ENCODE data around the gene MAST2. TPM values are rescaled to one million over a fixed set of nuclear protein-coding genes. Genes with fewer than 3 reads are reported as not detected.
"Not testable (repeated sequence)": the region's sequence is repeated elsewhere in the genome, so short reads cannot be mapped to it uniquely, and the experiment has no call there.

MAST2 gene
- total RNA-seq, 1 experiment from 2014 or later, result 18.4 TPM

GRCh38 chr1:45857755-45858492, 54.5 kb downstream of the MAST2 start:
- DNase-seq (ENCODE audit: low spot score), result not testable (repeated sequence)

DNA sequence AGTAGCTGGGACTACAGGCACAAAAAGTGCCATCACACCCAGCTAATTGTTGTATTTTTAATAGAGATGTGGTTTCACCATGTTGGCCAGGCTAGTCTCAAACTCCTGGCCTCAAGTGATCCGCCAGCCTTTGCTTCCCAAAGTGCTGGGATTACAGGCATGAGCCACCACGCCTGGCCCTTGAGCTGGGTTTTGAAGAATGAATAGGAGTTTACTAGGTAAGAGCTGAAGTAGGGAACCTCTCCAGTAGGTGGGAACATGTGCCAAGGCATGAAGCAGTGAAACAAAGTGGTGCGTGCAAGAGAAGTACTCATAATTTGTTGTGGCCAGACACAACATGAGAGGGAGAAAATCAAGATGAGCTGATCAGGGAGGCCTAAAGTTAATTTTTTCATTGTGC, 55.8 kb downstream of the MAST2 start:
- DNase-seq (ENCODE audit: low spot score), result no peak

DNA sequence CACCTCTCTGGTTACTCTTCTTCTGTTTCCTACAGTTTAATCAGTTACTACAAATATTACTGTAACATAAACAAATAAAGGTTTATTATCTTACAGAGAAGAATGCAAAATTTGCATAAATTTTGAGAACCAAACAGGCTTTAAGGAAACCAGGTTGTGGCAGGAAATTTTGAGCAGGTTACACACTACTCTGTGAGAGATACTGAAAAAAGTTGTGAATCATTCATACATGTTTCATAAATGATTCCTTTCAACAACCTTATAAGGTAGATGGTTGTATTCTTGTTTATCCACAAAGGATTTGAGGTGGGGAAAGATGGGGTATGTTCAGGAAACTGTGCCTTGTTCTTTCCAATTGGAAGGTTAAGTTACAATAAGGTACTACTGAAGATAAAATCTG, 58.6 kb downstream of the MAST2 start:
- no peak for DNase-seq (ENCODE audit: low spot score)

DNA sequence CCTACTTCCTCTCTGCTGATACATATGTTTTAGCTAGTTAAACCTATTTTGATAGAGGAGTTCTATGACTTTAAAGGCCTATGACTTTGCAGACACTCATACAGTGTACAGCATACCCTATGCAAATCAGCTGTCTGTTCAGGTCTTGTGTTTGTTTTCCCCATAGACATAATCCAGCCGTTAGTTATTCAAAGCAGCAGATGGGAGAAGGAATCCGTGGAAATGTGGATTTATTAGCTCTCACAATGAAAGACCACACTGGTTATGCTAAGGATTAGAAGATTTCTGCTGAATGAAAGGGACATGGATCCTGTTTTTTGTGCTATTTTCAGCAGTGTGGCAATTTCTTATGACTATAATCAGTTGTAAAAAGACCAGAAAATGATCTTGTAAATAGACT, 59.8 kb downstream of the MAST2 start:
- no peak for DNase-seq (ENCODE audit: low spot score)

GRCh38 chr1:45864167-45865106, 61.0 kb downstream of the MAST2 start:
- peak; percentile 21 for DNase-seq (ENCODE audit: low spot score)

- DNase-seq (ENCODE audit: low spot score), result no peak
These were observed 64.4 kb downstream of the MAST2 start for GRCh38 chr1:45867697-45868348.

DNA sequence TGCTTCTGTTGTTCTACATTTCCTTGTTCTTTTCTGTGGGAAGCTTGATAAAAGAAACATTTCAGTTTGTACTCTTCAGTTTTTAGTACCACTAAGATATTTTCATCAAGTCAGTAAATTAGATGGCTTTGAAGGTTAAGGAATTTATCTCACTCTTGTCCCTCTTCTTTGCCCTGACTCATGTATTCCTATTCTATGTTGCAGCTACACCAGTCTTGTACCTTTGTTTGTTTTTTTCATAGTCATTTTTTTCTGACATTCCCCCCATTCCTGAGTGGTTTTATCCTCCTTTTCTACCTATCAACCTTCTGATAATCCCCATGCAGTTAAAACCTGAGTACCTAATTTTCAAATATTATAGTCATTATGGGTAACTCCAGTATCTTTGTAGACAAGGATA, 65.4 kb downstream of the MAST2 start:
- DNase-seq (ENCODE audit: low spot score), result no peak

DNA sequence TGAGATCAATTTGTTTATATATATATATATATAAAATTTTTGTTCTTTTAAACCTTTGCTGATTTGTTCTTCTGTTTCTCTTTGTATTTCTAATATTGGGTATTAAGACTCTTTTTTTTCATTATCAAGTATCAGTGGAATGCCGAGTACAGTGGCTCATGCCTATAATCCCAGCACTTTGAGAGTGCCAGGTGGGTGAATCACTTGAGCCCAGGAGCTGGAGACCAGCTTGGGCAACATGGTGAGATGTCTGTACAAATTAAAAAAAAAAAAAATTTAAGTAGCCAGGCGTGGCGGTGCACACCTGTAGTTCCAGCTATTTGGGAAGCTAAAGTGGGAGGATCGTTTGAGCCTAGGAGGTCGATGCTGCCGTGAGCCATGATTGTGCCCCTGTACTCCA, 67.1 kb downstream of the MAST2 start:
- peak; percentile 18 for DNase-seq (ENCODE audit: low spot score)

- peak; percentile 93 for DNase-seq (ENCODE audit: low spot score)
These were observed 68.9 kb downstream of the MAST2 start for GRCh38 chr1:45872173-45872801.

DNA sequence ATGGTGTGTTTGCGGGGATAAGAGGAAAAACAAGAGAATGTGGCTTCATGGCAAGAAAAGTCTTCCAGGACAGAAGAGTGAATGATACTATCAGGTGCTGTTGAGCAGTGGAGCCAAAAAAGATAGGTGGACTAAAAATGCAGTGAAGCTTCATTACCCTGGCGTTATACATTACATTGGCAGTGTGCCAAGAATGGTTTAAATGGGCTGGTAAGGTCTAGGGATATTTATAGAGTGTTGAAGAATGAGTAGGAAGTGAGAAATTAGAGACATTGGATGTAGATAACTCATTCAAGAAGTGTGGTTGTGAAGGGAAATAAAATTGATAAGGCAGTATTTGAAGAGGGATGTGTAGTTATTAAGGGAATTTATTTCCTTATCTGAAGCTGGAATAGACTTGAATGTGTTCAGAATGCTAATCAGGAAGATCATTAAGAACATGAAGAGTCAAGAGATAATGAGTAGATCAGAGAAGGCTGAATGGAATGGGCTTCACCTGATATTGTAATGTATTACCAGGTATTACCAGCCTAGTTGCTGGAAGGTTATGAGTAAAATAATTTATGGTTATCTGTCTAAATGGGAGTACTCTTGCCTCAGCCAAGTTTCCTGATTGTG, 72.7 kb downstream of the MAST2 start:
- no peak for DNase-seq (ENCODE audit: low spot score)

DNA sequence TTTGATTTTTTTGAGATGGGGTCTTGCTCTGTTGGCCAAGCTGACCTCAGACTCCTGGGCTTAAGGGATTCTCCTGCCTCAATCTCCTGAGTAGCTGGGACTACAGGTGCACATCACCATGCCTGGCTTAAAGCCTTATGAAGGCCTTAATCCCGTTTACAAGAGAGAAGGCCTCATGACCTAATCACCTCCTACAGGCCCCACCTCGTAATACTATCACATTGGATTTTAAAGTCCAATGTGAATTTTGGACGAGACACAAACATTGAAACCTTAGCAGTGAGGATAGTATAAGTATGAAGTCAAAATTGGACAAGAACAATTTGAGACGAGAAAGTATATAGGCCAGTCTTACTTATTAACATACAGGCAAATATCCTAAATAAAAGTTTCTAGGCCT, 73.9 kb downstream of the MAST2 start:
- DNase-seq (ENCODE audit: low spot score), result no peak

DNA sequence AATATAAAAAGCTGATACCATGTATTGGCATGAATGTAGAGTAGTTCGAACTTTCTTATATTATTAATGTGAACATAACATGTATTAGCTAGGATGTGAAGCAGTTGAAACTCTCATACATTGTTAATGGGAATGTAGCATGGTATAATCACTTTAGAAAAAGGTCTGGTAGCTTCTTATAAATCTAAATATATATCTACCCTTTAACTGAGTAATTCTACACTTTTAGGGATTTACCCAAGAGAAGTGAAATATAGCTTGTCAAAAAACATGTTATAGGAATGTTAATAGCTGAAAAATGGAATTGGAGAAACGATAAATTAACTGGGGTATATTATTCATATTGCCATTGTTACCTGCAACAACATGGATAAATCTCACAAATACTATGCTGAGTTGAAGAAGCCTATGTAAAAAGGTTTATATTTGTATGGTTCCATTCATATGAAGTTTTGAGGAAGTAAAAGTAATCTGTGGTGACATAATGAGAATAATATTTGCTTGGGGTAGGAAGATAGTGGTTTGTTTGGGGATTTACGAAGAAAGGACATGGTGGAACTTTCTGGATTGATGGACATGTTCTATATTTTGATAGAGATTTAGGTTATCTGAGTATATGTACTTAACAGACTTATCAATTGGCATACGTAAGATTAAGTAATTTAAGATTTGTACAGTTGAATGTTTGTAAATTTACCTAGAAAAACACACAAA, 76.6 kb downstream of the MAST2 start:
- no peak for DNase-seq (ENCODE audit: low spot score)

- DNase-seq (ENCODE audit: low spot score), result no peak
These were observed 77.5 kb downstream of the MAST2 start for GRCh38 chr1:45880930-45881329.

DNA sequence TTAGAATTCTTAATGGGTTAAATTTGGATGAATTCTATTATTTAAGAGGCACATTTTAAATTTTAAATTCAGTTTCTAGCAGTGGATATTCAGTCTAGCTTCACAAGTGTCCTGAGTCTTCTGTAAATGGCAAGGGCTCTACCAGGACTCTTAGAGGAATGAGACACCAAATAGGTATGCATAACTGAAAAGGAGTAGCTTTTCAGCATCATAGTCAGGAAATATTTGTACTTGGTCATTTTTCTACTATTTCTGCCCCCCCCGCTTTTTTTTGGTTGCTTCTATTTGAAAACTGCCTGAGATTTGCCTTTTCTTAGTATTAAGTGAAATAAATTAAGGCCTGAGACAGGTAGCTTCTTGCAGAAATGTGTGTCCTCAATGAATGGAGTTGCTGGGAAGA, 80.2 kb downstream of the MAST2 start:
- no peak for DNase-seq (ENCODE audit: low spot score)

DNA sequence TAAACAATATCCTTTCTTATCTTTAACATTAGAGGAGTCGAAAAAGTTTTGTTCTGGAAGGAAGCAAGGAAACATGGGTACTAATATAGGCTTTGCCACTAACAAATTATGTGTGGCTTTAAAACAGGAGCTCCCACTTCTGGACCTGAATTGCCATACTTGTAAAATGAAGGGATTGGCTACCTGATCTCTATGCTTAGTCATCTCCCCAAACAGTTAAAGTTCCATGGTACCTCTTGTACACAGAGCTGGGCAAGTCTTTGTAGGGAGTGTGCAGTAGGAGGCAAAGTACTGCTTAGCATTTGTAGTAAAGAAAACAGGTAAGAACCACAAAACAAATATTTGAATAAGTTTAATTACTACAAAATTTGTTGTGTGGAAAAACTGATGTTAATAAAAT, 81.3 kb downstream of the MAST2 start:
- DNase-seq (ENCODE audit: low spot score), result no peak

DNA sequence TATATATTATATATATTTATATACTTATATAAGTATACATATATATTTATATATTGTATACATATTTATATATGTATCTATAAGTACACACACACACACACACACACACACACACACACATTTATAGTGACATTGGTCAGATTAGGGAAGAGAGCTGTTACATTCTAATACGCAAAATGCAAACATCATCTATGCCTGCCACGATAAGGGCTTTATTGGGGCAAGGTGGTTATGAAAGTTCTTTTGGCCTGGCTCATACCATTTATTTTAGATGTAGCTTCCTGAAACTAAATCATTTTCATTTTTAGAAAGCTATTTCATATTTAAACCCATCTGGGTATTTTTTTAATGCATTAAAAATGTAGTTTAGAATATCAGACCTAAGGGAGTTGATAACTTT, 82.8 kb downstream of the MAST2 start:
- DNase-seq (ENCODE audit: low spot score), result no peak

DNA sequence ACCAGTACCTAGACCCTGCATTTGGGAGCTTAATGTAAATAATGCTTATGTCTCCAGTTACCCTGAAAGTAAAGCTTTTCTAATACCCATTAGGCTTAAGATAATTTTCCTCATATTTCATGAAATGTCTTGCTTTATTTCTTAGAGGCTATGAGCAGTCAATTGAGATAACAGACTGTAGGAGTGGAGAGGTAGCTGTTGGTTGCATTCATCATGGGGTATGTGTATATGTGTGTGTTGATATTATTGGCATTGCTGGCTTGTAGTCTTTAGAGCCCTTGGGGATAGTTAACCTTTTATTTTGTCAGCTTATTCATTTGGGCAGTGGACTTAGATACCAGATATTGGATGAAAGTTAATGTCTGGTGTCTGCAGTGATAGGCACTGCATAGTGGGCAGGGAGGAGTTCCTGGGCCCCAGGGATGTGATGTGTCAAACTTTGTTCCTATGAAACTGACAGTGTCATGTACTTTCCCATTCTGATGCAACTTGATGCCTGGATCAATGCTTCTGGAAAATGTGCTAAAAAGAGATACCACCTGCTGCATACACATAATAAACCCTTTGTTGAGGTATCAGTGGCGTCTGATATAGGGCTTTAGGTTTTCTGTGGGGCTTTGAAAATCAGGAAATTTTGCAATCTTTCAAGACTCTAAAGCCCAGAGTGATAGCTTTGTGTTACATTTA, 83.9 kb downstream of the MAST2 start:
- no peak for DNase-seq (ENCODE audit: low spot score)

DNA sequence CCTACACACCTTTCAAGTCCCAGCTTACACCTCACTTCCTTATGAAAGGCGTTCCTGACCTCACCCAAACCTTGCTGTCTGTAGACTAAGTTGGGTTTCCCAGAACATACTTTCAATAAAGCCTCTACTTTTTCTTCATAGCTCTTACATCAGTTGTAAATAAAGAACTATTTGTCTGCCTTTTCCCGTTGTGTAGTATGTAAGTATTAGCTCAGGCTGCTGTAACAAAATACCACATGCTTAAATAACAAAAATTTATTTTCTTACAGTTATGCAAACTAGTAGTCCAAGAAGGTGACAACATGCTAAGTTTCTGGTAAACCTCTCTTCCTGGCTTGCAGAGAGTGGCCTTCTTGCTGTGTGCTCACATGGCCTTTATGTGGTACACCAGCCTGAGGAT, 86.7 kb downstream of the MAST2 start:
- DNase-seq (ENCODE audit: low spot score), result no peak

GRCh38 chr1:45891087-45891486, 87.7 kb downstream of the MAST2 start:
- no peak for DNase-seq (ENCODE audit: low spot score)

DNA sequence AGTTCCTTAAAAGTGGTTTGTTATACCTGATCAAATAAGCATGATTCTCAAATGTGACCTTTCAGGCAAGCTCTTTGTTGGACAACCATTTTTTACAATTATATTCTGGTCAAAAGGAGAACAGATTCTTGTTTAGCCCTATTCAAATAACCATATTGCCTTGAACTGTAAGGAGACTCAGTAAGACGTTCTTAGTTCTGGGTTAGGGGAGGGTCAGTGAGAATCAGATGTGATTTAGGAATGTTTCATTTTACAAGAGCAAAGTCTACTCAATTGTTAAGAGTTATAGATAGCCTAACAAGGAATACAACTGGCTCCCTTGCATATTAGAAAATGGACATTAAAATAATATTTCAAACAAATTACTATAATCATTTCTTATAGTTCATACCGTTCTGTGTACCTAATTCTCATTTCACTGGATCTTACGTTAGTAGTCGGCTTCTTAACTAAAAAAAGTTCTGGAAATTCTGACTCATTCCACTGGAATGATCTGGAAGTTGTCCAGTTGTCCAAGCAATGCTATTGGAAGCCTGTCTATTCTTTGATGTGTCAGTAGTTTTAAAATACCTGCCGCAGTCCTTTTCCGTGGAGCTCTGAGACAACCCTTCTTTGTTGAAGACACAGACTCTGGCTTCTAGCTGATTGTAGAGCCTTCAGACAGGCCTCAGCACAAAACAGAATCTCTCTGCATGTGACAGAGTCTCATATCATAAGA, 88.8 kb downstream of the MAST2 start:
- peak; percentile 86 for DNase-seq (ENCODE audit: low spot score)
